GM18868 (cell line): Measurements from ENCODE around the gene DCDC1.

Source experiments
- ATAC-seq: cut with Tn5 transposase; IDR thresholded peaks from one replicate; pipeline ENCODE4 v1.9.1; 2021; ENCODE audit warnings: mild to moderate bottlenecking, moderate library complexity; ENCODE audit not compliant: unreplicated experiment

The DCDC1 gene, protein sequence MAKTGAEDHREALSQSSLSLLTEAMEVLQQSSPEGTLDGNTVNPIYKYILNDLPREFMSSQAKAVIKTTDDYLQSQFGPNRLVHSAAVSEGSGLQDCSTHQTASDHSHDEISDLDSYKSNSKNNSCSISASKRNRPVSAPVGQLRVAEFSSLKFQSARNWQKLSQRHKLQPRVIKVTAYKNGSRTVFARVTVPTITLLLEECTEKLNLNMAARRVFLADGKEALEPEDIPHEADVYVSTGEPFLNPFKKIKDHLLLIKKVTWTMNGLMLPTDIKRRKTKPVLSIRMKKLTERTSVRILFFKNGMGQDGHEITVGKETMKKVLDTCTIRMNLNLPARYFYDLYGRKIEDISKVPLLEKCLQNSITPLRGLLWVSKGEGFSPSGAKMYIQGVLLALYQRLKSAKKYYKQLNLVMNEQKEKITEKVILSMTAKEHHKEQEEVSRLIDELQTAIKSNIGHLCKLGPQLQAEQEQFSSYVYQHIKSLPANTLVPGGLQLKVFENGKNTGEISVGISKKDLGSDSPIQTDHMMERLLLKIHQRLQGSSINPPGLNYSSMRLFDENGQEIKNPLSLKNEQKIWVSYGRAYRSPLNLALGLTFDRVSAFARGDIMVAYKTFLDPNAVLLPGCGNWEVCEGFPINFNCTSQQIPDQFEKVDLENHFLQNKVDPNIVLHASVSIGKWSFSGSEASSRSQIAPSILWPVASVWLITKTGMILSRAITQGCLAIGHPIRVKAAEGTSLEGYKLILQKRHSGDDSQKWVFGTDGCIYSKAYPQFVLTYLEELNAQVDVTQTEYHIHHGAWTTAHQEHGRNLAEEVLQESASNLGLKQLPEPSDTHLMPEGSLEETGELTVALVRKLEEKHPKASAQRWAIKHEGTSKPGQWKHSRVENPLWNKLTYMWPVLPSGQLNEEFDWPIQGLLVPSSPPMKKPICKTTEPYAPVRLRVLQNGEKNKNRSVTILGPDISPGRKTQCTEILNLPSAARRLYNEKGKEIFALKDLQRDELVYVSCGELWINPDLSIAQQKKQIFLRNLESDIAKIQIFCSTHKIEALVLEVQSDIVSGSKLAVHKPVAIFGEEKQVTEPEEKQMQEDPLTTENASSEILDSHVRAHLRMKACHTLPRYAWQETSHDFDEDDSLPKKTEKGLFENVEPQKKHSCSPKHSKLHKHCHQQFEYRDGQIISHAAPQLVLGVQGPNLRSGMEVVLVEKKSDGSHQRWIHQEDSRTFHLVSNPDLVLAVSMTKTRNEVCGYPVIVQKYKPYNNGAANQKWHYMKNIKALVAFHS (N-terminal part only)

DNA sequence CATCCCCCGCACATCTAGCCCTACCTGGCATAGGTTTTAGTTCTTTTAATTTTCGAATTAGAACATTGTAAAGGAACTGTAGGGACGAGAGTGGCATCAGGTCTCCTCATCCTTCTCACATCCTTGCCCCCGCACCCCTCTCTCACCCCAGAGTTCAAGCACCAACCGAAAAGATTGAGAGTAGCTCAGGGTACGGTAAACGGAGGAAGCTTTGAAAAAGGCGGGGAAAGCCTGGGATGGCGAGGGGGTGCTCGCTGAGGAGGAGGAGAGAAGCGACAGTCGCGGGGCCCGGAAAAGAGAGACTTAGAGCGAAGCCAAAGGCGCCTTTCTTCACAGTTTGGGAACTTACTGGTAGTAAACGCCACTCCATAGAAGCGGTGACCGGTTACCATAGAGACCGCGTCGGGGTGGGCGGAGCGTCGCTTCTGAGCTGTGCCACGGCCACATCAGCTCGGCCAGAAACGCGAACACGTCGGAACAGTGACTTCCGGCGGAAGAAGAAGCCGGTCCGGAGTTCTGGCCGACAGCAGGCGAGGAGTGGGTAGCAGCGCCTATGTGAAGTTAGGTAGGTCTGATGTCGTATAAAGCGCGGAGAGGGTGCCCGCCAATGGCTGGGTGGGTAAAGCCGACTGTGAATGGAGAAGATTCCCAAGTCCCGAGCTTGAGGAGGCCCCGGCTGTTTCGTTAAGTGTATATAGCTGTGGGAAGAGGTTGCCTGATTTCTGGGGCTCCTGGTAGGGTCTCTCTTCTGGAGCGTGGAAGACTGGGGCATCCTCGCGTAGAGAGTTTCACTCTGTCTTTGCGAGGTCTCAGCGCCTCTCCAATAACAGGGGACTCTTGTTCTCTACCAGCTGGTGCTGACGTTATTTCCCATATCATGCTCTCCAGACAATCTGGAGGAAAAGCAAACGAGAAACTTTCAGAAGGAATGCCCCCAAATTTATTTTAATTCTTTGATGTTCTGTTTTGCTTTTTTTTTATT is at the start of gene DCDC1, which contains the start of gene DNAJC24:
Gene DCDC1 (minus strand): TSS at position 392 of the 982 bp plus-strand sequence. CDS start 41,459 bp downstream, outside the sequence.
Gene DNAJC24 (plus strand): TSS at position 513 of the 982 bp plus-strand sequence. CDS start 889 bp downstream, outside the sequence.
- ATAC-seq: peak; percentile 98

DNA sequence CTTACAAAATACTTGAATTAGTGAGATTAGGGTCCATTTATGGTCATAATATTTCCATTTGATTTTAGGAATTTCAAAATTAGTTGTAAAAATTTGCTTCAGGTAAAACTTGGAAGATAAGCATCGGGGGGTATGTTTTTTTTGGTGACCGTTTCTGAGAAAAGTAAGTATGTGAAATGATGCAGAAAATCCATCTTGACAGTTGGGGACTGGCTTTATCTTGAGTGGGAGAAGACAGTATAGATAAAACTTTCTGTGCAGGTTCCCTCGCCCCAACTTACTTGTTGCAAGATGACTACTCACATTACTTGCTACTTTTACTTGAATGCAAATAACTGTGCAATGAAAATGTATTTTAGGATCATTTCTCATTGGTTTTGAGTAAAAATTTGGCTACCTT is 49.6 kb upstream of the DCDC1 start:
- no peak for ATAC-seq

DNA sequence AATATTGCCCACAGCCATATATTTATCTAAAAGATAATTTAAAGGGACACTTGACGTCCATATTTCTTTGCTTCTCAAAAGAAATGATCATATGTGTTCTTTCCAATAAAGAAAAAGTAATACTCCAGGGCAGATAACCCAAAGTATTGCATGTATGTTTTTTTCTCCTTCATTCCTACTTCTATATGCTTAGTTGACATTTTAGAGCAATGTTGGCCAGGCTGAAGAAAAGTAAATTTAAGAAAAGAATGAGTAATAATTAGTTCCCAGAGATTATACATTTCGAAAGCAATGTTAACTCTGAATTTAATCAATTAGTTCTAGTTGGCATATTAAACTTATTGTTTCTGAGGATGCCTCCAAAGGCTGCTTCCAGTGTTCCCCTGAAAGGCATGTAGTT is 48.3 kb upstream of the DCDC1 start:
- no peak for ATAC-seq

DNA sequence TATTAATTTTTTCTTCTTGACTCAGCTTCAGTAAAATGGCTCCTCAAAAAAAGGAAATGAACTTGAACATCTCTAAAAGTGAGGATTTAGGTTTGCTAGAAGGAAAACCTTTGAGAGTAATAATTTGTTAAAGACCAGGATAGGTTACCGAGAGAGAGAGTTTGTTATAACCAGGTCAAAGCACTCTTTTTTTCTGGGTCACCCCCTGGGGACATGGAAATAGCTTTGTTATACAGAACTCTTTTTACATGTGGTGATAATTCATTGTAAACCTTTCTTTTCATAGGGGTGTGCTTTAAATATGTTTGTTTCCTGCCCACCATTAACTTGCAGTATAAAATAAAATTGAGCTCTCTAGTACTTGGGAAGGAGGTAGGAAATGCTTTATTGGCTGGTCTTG is 47.8 kb upstream of the DCDC1 start:
- no peak for ATAC-seq

DNA sequence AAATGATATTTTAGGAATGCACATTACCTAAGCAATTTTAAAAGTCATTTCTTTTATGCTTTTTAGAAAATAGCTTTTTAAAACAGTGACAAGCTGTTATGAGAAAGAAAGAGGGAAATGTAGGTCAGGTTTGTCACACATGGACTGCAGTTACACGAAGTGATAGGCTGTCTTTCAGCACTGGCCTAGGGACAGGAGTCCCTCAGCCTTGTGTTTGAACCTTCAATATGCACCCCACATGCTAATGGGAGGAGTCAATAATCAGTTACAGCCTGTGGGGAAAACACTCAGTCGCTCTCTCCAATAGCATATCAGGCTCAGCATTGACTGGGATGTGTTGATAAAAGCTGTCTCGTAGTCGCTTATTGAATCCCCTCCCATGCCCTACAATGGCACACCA is 45.9 kb upstream of the DCDC1 start:
- no peak for ATAC-seq

DNA sequence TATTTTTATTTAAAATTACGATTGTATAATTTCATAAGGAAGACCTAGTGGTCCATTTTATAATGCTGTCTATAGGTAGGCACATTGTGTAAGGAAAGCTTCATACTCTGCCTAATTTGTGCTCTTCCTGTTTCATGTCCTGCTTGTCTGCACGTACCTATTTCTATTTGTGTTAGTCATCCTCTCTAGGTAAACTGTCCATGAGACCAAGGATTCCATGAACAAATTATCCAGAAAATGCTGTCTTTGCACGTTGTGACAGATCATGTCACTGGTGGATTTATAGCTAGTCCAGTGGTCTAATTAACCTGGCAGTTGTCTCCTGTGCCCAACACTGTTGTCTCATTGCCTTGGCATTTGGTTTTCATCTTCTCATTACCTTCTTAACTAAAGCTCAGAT is 44.8 kb upstream of the DCDC1 start:
- ATAC-seq: no peak

DNA sequence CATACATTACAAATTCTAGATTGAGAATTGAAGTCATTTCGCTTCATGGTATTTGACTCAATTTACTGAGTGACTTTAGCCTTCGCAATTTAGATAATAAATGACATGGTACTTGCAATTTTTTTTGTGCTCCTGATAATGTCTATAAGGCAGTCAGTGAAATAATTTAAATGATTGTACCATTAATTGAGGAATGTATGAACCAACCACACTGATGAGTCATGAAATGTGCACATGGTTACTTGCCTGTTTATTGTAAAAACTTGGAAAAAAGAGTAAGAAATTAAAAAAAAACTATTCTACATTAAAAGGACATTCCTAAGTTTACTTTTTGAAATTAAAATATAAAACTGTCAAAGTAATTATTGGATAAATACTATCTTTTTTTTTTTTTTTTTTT is 43.4 kb upstream of the DCDC1 start:
- ATAC-seq: no peak

DNA sequence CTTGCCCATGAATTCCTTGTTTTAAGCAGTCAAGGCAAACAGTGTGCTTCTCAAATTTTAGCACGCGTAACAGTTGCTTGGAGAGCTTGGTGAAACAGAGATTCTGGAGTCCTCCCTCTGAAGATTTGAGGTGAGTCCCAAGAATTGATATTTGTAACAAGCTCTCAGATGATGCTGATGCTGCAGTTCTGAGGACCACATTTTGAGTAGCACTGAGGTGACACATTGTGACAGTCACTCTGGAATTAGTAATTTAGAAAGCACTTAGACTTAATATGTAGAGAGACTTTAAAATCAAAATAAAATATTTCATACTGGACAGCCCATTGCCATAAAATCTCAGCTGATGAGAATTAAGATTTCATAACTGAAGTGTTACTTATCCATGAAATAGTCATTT is 38.7 kb upstream of the DCDC1 start:
- ATAC-seq: no peak

DNA sequence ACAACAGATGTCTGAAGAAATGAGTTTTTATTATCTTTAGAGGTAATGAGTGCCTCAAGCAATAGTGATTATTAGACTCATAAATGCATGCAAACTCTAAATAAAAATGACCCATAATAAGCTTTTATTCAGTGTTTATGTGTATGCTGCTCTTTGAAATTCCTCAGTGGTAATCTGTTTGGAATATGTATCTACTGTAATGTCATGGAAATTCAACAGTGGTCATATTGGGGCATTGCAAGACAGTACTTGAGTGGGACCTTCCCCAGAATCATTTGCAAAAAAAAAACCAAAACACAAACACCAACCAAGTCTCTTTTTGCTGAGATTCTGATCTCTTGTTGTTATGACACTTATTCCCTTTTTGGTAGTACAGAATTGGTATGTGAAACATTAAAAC is 35.1 kb upstream of the DCDC1 start:
- no peak for ATAC-seq

DNA sequence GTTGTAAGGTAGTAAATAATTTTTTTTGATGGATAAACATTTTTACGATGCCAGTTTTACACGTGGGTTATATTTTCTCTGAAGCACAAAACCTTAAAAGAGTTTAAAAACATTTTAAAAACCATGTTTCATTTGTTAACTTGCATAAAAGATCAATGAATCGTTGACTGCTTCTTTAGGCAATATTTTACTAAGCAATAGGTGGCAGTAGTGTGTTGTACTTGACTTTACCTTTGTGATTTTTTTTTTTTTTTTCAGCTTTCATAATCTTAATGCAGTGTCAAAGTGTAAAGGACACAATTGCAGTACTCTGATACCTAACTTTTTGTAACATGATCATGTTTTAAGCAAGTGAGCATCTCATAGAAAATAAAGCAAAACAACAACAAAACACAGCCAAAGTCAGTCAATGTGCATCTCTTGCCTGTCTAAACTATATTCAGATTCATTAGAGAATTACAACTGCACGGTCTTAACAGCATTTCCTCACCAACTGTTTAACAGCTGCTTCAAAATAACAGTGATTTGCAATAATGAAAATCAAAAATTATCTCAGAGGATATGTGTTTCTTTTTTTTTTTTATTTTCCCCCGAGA is 27.8 kb upstream of the DCDC1 start:
- ATAC-seq: peak; percentile 62

DNA sequence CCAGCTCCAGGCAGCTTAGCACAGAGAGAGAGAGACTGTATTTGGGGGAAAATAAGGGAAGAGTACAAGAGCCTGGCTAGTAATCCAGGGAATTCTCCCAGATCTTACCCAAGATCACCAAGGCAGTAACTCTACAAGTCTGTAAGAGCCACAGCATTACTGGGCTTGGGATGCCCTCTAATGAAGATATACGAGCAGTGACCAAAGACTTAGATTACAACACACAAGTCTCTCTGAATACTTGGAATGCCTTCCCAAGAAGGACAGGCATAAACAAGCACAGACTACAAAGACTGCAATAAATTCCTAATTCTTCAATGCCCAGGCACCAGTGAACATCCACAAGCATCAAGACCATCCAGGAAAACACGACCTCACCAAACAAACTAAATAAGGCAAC is 17.8 kb upstream of the DCDC1 start:
- ATAC-seq: no peak

DNA sequence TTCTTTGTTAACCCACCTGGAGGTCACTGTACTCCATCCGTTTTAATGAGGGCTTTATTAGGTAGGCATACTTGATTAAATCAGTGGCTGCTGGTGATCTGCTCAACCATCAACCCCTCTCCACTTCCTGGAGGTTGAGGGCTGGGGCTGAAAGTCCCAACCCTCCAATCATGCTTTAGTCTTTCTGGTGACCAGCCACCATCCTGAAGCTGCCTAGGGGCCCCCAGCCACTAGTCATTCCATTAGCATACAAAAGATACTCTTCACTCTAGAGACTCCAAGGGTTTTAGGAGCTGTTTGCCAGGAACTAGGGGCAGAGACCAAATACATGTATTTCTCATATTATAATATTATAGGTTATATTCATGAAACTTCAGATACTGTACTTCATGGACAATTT is 13.6 kb upstream of the DCDC1 start:
- ATAC-seq: no peak

DNA sequence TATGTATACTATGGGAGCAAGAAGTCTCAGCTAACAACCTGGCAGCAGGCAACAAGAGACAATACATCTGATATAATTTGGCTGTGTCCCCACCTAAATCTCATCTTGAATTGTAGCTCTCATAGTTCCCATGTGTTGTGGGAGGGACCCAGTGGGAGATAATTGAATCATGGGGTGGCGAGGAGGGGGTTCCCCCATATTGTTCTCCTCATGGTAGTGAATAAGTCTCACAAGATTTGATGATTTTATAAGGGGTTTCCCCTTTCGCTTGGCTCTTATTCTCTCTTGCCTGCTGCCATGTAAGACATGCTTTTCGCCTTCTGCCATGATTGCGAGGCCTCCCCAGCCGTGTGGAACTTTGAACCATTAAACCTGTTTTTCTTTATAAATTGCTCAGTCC is 6.3 kb upstream of the DCDC1 start:
- no peak for ATAC-seq

DNA sequence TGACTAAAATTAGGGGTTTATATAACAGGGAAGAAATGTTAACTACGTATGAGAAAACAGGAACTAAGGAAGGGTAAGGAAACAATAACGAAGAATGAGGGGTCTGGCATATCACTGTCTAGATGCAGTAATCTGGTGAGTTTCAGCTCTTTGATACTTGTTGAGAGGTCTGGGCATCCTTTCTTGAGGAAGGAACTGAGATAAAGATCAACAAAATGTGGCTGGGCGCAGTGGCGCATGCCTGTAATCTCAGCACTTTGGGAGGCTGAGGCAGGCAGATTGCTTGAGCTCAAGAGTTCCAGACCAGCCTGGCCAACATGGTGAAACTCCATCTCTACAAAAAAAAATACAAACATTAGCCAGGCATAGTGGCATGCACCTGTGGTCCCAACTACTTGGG is 2.7 kb downstream of the DCDC1 start:
- ATAC-seq: no peak

DNA sequence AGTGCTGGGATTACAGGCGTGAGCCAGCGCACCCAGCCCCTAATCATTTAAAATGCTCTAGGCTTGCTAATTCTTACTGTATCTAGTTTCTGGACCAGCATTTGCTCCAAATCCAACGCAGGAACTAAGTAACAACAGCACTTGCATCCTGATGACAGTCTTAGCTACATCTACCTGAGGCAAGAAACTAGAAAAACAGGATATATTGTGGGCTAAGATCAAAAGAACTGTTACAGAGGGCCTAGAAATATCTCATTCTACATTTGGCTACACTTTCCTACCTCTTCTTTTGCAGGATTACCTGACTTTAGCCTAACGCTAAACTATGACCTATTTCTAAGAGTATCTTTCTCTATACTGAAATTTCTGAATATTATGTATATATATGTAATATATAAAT is 7.8 kb downstream of the DCDC1 start:
- no peak for ATAC-seq

DNA sequence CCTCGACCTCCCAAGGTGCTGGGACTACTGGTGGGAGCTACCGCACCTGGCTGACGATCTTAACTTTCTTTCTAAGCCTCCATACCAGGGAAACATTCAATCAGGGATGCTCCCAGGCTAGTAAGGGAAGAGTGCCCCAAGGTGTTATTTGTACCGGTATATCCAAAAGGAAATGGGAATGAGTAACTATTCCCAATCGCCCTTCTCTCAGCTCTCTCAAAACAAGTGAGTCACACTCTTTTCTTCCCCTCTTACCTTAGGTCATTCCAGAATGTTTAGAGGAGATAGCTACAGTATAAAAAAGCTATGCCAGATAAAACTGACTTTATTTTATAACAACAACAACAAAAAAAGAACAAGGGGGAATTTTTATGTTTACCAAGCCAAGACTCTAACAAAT is 13.7 kb downstream of the DCDC1 start:
- ATAC-seq: no peak

DNA sequence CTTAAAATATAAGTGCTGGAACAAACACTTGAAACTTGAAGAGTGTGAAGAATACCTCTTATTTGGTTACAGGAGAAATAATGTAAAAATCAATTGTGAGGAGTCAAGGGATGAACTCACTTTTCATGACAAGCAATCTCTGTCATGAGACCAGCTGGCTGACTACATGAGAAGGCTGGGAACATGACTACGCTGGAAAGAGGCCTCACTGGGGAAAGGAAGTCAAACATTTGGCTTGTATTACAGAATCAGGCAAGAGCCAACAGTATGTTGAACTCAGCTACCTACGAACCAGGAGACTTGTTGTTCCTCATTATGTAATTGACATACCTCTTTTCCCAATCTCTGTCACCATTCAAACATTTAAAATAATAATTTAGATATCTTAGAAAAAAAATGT is 14.4 kb downstream of the DCDC1 start:
- no peak for ATAC-seq

DNA sequence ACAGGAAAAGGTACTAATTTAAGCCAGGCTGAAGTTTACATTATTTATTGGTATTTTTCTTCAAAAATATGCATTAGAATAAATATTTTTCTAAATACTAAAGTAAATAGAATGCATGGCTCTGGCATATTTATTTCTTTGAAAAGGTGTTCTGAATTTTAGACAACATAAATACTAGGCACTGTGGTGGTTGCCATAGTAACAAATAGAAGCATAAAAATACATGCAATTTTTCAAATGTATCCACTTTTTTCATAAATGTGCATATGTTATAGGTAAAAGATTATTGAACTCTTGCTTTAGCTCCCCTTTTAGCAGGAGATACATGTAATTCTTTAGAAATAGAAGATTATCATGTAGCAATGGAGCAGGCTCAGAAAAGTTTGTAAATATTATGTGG is 18.4 kb downstream of the DCDC1 start:
- no peak for ATAC-seq

DNA sequence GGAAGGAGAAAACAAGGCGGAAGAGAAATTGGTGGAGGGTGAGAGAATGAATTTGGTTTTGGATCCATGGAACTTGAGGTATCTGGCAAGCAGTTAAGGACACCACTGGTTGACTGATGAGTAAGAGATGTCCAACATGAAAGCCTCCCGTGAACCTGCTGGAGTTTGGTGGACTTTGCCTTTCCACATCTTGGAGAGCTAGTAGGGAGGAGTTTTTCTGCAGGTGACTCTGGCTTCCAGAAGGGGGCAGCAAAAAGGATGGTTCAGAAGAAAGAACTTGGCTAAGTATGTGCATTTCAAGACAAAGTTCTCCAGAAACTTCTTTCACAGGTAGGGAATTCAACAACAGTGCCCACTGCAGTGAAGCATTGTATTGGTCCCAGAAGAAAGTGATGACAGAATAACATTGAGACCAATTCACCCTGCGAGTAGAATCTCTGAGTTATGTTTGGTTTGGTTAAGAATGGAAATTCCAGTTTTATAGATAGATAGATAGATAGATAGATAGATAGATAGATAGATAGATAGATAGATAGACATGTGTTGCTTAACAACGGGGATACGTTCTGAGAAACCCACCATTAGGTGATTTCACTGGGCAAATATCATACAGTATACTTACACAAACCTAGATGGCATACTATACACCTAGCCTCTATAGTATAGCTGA is 28.5 kb downstream of the DCDC1 start:
- ATAC-seq: peak; percentile 63
